HG03342 (cell line): ENCODE measurements around the gene SLCO3A1.

Experiments used
- ATAC-seq: cut with Tn5 transposase; IDR thresholded peaks from one replicate; pipeline ENCODE4 v1.9.1; 2021; ENCODE audit warnings: mild to moderate bottlenecking, moderate library complexity; ENCODE audit not compliant: unreplicated experiment

Gene SLCO3A1

GRCh38 chr15:91992945-91993344 is 139.4 kb downstream of the SLCO3A1 start:
- no peak for ATAC-seq

GRCh38 chr15:91995146-91995545 is 141.6 kb downstream of the SLCO3A1 start:
- ATAC-seq = no peak

- no peak for ATAC-seq
Observed at GRCh38 chr15:91997163-91997562, 143.7 kb downstream of the SLCO3A1 start.

GRCh38 chr15:92000709-92001108 is 147.2 kb downstream of the SLCO3A1 start:
- ATAC-seq = no peak

- no peak for ATAC-seq
Observed at GRCh38 chr15:92001307-92001706, 147.8 kb downstream of the SLCO3A1 start.

GRCh38 chr15:92002666-92003065 is 149.2 kb downstream of the SLCO3A1 start:
- no peak for ATAC-seq

- ATAC-seq = no peak
Observed at GRCh38 chr15:92003515-92004067, 150.1 kb downstream of the SLCO3A1 start.

GRCh38 chr15:92005154-92005553 is 151.6 kb downstream of the SLCO3A1 start:
- ATAC-seq = no peak

GRCh38 chr15:92006186-92007028 is 152.9 kb downstream of the SLCO3A1 start:
- ATAC-seq = no peak

GRCh38 chr15:92009162-92009561 is 155.7 kb downstream of the SLCO3A1 start:
- no peak for ATAC-seq

GRCh38 chr15:92011611-92012367 is 158.3 kb downstream of the SLCO3A1 start:
- ATAC-seq = no peak

GRCh38 chr15:92012368-92012629 is 158.8 kb downstream of the SLCO3A1 start:
- ATAC-seq = no peak

GRCh38 chr15:92012881-92013280 is 159.4 kb downstream of the SLCO3A1 start:
- ATAC-seq = no peak

- no peak for ATAC-seq
Observed at GRCh38 chr15:92014281-92015030, 160.9 kb downstream of the SLCO3A1 start.

GRCh38 chr15:92017882-92018534 is 164.5 kb downstream of the SLCO3A1 start:
- ATAC-seq = no peak

GRCh38 chr15:92018535-92019239 is 165.2 kb downstream of the SLCO3A1 start:
- no peak for ATAC-seq

- no peak for ATAC-seq
Observed at GRCh38 chr15:92019706-92020105, 166.2 kb downstream of the SLCO3A1 start.

GRCh38 chr15:92020207-92020606 is 166.7 kb downstream of the SLCO3A1 start:
- no peak for ATAC-seq

GRCh38 chr15:92020804-92021203 is 167.3 kb downstream of the SLCO3A1 start:
- no peak for ATAC-seq

GRCh38 chr15:92021792-92022191 is 168.3 kb downstream of the SLCO3A1 start:
- ATAC-seq = no peak
